Measurements from ENCODE around the gene TBC1D26. TPM values are rescaled to one million over a fixed set of nuclear protein-coding genes. Genes with fewer than 3 reads are reported as not detected.
"Not testable (repeated sequence)": the region's sequence is repeated elsewhere in the genome, so short reads cannot be mapped to it uniquely, and the experiment has no call there.

The TBC1D26 gene
- total RNA-seq, 2 experiments from 2014 or later = 0.30 to 0.34 TPM

DNA sequence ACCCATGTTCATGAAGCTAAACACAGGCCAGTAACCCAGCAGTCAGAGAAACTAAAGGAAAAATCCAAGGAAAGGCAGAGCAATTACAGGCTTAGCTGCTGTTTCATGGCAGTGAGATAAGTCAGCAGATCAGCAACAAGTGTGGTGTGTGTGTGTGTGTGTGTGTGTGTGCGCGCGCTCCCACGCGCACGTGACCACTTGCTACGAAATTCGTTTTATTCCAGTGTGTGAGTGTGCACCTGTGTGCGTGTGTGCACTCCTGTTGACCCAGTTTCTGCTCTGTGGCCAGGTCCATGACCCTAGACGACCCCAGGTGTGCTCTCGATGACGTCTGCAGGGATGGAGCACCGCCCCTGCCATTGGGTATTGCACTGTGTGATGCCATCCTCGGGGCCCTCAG, 1.5 kb upstream of the TBC1D26 start:
- H3K9me3 Mint-ChIP-seq (ENCODE audit: low read depth); H3K4me3 Mint-ChIP-seq; H3K36me3 Mint-ChIP-seq (ENCODE audit: low read depth); H3K4me1 Mint-ChIP-seq; intact Hi-C loops (cut with DNase I, micrococcal nuclease); H3K27me3 Mint-ChIP-seq; DNase-seq; CTCF ChIA-PET; H3K27ac Mint-ChIP-seq; POLR2A ChIA-PET; ATAC-seq: not testable (repeated sequence)

GRCh38 chr17:15733174-15733789, 1.2 kb downstream of the TBC1D26 start:
- H3K9me3 Mint-ChIP-seq (ENCODE audit: low read depth); H3K27me3 Mint-ChIP-seq; ATAC-seq; H3K4me3 Mint-ChIP-seq; intact Hi-C loops (cut with DNase I, micrococcal nuclease); H3K36me3 Mint-ChIP-seq (ENCODE audit: low read depth); CTCF ChIA-PET; POLR2A ChIA-PET; H3K27ac Mint-ChIP-seq; H3K4me1 Mint-ChIP-seq; DNase-seq: not testable (repeated sequence)

GRCh38 chr17:15736578-15736977, 4.5 kb downstream of the TBC1D26 start:
- H3K27ac Mint-ChIP-seq; H3K4me3 Mint-ChIP-seq; CTCF ChIA-PET; H3K27me3 Mint-ChIP-seq; intact Hi-C loops (cut with DNase I, micrococcal nuclease); H3K9me3 Mint-ChIP-seq (ENCODE audit: low read depth); H3K36me3 Mint-ChIP-seq (ENCODE audit: low read depth); ATAC-seq; DNase-seq; H3K4me1 Mint-ChIP-seq; POLR2A ChIA-PET: not testable (repeated sequence)

DNA sequence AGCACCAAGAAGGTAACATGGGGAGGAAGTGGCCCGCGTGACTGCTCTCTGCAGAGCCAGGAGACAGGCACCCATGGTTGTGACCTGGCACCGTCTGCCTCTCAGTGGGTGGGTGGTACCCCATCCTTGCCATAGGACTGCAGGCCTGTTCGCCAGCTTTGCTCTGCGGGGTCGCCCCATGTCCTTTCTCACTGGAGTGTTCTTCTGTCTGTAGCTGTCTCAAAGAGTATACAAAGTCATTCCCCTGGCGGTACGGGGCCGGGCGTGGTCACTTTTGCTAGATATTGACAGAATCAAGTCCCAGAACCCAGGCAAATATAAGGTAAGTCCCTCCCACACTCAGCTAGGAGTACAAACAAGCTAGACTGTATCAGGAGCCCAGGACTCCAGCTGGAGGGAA, 6.0 kb downstream of the TBC1D26 start:
- CTCF ChIA-PET = no interaction called here
- intact Hi-C loops (cut with DNase I, micrococcal nuclease) = no loop called here
- no peaks in the 10 kb centered on the region for H3K9me3 Mint-ChIP-seq (ENCODE audit: low read depth)
- H3K4me3 Mint-ChIP-seq = no peak overlapping the region
- H3K27me3 Mint-ChIP-seq = peaks cover 4% of the 10 kb centered on the region
- no peaks in the 10 kb centered on the region for H3K4me1 Mint-ChIP-seq
- ATAC-seq = no peak
- no peaks in the 10 kb centered on the region for H3K36me3 Mint-ChIP-seq (ENCODE audit: low read depth)
- POLR2A ChIA-PET = no interaction called here
- no peak for DNase-seq
- H3K27ac Mint-ChIP-seq = no peak overlapping the region

- H3K36me3 Mint-ChIP-seq (ENCODE audit: low read depth); H3K27ac Mint-ChIP-seq: not testable (repeated sequence)
These were observed 7.2 kb downstream of the TBC1D26 start for GRCh38 chr17:15739259-15739658.

GRCh38 chr17:15740041-15740440, 8.0 kb downstream of the TBC1D26 start:
- H3K4me1 Mint-ChIP-seq; H3K27me3 Mint-ChIP-seq; H3K4me3 Mint-ChIP-seq; POLR2A ChIA-PET; intact Hi-C loops (cut with DNase I, micrococcal nuclease); H3K9me3 Mint-ChIP-seq (ENCODE audit: low read depth); H3K27ac Mint-ChIP-seq; DNase-seq; H3K36me3 Mint-ChIP-seq (ENCODE audit: low read depth); ATAC-seq; CTCF ChIA-PET: not testable (repeated sequence)

More at GRCh38 chr17:15739259-15739658, 7.2 kb downstream of the TBC1D26 start:
- H3K9me3 Mint-ChIP-seq (ENCODE audit: low read depth); POLR2A ChIA-PET; H3K4me1 Mint-ChIP-seq; ATAC-seq; DNase-seq; H3K4me3 Mint-ChIP-seq; CTCF ChIA-PET; intact Hi-C loops (cut with DNase I, micrococcal nuclease); H3K27me3 Mint-ChIP-seq: not testable (repeated sequence)

DNA sequence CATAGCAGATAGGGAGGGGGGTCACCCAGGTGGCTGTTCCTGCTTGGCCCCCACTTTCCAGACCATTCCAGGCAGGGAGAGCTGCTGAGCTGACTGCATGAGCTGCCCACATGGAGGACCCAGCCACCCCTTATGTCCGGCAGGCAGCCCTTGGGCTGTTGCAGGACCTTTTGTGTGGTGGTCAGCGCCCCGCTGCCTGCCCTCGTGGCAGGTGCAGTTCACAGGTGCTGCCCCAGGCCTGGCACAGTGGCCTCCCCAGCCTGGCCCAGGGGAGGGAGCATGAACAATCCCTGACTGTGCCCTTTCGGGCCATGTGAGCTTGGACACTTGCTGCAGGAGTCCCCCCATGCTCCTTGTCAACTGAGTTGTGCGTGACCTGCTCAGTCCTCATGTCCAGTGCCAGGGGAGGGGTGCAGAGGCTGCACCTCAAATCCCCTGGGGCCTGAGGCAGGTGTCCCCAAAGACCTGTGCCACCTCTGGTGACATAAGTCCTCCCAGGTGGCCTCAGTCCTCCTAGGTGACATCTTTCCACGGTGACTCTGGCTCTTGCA, 8.6 kb downstream of the TBC1D26 start:
- Mint-ChIP-seq H3K4me3 (no peak overlapping the region), H3K9me3 (ENCODE audit: low read depth) (no peaks in the 10 kb centered on the region), H3K36me3 (ENCODE audit: low read depth) (no peaks in the 10 kb centered on the region), H3K27me3 (peaks cover 5% of the 10 kb centered on the region), H3K27ac (no peak overlapping the region), H3K4me1 (no peaks in the 10 kb centered on the region)
- POLR2A ChIA-PET = no interaction called here
- intact Hi-C loops (cut with DNase I, micrococcal nuclease) = no loop called here
- ATAC-seq (no peak), DNase-seq (no peak)
- CTCF ChIA-PET = no interaction called here

DNA sequence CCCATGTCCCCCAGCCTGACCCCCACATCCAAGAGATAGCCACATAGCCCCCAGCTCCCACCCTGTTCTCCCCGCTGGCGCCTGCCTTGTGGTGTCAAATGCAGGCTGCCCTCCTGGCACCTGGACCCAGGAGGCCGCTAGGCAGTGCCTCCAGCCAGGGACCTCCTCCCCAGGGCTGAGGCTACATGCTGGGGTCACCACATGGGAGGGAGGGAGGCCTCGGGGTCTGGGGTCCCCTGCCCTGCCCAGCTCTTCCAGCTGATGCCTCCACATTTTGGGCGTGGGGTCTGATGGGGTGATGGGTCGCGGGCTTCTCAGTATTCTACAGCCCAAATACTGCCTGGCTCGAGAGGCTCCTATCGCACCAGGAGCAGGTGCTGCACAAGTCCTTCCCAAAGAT, 9.5 kb downstream of the TBC1D26 start:
- H3K4me1 Mint-ChIP-seq = no peaks in the 10 kb centered on the region
- peaks cover 5% of the 10 kb centered on the region for H3K27me3 Mint-ChIP-seq
- H3K27ac Mint-ChIP-seq = no peak overlapping the region
- H3K9me3 Mint-ChIP-seq (ENCODE audit: low read depth) = no peaks in the 10 kb centered on the region
- ChIA-PET POLR2A (no interaction called here), CTCF (no interaction called here)
- H3K4me3 Mint-ChIP-seq = no peak overlapping the region
- ATAC-seq (no peak), DNase-seq (no peak)
- no peaks in the 10 kb centered on the region for H3K36me3 Mint-ChIP-seq (ENCODE audit: low read depth)
- intact Hi-C loops (cut with DNase I, micrococcal nuclease) = no loop called here

GRCh38 chr17:15742051-15742795, 10.1 kb downstream of the TBC1D26 start:
- H3K36me3 Mint-ChIP-seq (ENCODE audit: low read depth) = no peaks in the 10 kb centered on the region
- ATAC-seq (no peak), DNase-seq (no peak)
- H3K4me1 Mint-ChIP-seq = no peaks in the 10 kb centered on the region
- H3K27me3 Mint-ChIP-seq = peaks cover 6% of the 10 kb centered on the region
- no peak overlapping the region for H3K4me3 Mint-ChIP-seq
- ChIA-PET CTCF (interaction anchor here (0.6 kb wide), 1 partner anchor 305 kb away, joined by 3 read pairs; no protein-coding TSS in a partner anchor), POLR2A (no interaction called here)
- H3K27ac Mint-ChIP-seq = no peak overlapping the region
- intact Hi-C loops (cut with DNase I, micrococcal nuclease) = no loop called here
- H3K9me3 Mint-ChIP-seq (ENCODE audit: low read depth) = no peaks in the 10 kb centered on the region

DNA sequence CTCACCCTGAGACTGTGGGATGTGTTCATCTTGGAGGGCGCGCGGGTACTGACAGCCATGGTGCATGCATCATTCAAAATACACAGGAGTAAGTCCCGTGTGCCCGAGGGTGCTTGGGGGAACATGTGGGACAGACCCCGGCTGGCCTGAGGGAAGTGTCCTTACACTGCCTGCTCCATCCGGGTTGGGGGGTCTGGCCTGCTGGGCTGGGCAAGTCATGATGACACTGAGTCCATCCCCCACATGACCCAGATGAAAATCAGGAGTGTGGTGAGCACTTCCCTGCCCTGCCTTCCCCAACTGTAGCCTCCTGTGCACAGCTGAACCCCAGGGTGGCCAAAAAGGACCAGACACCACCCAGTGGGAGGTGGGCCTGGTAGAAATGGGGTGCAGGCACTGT, 10.8 kb downstream of the TBC1D26 start:
- peaks cover 8% of the 10 kb centered on the region for H3K27me3 Mint-ChIP-seq
- CTCF ChIA-PET = interaction anchor here (0.6 kb wide), 1 partner anchor 306 kb away, joined by 3 read pairs; no protein-coding TSS in a partner anchor
- intact Hi-C loops (cut with DNase I, micrococcal nuclease) = no loop called here
- no peaks in the 10 kb centered on the region for H3K9me3 Mint-ChIP-seq (ENCODE audit: low read depth)
- DNase-seq (no peak), ATAC-seq (no peak)
- POLR2A ChIA-PET = no interaction called here
- H3K36me3 Mint-ChIP-seq (ENCODE audit: low read depth) = no peaks in the 10 kb centered on the region
- no peaks in the 10 kb centered on the region for H3K4me1 Mint-ChIP-seq
- no peak overlapping the region for H3K27ac Mint-ChIP-seq
- no peak overlapping the region for H3K4me3 Mint-ChIP-seq

DNA sequence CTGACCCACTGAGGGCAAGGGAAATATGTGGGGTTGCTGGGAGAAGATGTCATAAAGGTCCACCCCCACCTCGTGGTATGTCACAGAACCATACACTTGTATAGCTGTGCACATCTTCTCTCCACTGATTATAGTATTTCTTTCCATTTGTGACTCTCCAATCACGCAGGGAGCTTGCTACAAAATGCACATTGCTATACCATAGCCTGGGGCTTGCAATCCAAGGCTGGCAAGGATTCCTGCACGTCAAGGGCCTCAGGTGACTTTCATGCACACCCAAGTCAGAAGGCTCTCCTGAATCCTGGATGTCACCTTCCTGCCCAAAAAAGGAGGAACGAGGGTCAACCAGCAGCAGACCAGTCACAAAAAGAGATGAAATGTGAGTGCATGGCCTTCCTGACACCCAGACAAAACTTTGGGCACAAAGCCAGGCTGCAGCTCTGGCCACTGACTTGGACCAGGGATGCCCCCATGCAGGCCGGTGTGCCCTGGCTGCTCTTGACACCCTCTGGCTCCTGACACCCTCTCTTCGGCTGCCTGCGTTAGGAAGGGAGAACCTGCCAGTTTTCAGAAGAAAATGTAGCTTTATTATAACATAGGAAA, 12.1 kb downstream of the TBC1D26 start:
- DNase-seq (no peak), ATAC-seq (no peak)
- Mint-ChIP-seq H3K27ac (no peak overlapping the region), H3K27me3 (peaks cover 8% of the 10 kb centered on the region), H3K4me3 (no peak overlapping the region), H3K36me3 (ENCODE audit: low read depth) (no peaks in the 10 kb centered on the region), H3K9me3 (ENCODE audit: low read depth) (no peaks in the 10 kb centered on the region), H3K4me1 (no peaks in the 10 kb centered on the region)
- intact Hi-C loops (cut with DNase I, micrococcal nuclease) = no loop called here
- ChIA-PET CTCF (no interaction called here), POLR2A (no interaction called here)

DNA sequence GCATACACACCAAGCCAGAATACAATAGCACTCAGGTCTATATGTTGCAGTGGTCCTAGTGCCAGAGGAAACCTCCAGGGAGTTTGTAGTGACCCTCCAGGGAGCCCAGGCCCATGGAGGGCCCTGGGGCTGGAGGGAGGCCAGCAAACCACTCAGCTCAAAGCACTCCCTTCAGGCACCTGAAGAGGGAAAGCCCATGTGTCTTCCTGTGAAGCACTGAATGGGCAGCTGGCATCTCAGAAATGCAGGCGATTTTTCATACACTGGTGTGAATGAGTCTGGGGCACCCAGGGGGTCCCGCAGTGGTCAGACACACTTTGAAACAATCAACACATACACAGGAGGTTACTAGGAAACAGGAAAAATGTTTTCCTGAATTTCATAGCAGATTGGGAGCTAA, 12.8 kb downstream of the TBC1D26 start:
- no peak for DNase-seq
- Mint-ChIP-seq H3K27ac (no peak overlapping the region), H3K4me3 (no peak overlapping the region), H3K36me3 (ENCODE audit: low read depth) (no peaks in the 10 kb centered on the region), H3K4me1 (no peaks in the 10 kb centered on the region), H3K27me3 (peaks cover 4% of the 10 kb centered on the region), H3K9me3 (ENCODE audit: low read depth) (no peaks in the 10 kb centered on the region)
- POLR2A ChIA-PET = no interaction called here
- no peak for ATAC-seq
- CTCF ChIA-PET = no interaction called here
- intact Hi-C loops (cut with DNase I, micrococcal nuclease) = no loop called here

Data from activated CD4-positive, alpha-beta T cell treated with anti-CD3 and anti-CD28 coated beads for 36 hours (primary cell).